HG03460 (cell line): Measurements from ENCODE around the gene CA5A.
"Not testable (repeated sequence)": the region's sequence is repeated elsewhere in the genome, so short reads cannot be mapped to it uniquely, and the experiment has no call there.

ENCODE experiments used
- ATAC-seq: cut with Tn5 transposase; IDR thresholded peaks from one replicate; pipeline ENCODE4 v1.9.1; 2021; ENCODE audit not compliant: unreplicated experiment

The CA5A gene

DNA sequence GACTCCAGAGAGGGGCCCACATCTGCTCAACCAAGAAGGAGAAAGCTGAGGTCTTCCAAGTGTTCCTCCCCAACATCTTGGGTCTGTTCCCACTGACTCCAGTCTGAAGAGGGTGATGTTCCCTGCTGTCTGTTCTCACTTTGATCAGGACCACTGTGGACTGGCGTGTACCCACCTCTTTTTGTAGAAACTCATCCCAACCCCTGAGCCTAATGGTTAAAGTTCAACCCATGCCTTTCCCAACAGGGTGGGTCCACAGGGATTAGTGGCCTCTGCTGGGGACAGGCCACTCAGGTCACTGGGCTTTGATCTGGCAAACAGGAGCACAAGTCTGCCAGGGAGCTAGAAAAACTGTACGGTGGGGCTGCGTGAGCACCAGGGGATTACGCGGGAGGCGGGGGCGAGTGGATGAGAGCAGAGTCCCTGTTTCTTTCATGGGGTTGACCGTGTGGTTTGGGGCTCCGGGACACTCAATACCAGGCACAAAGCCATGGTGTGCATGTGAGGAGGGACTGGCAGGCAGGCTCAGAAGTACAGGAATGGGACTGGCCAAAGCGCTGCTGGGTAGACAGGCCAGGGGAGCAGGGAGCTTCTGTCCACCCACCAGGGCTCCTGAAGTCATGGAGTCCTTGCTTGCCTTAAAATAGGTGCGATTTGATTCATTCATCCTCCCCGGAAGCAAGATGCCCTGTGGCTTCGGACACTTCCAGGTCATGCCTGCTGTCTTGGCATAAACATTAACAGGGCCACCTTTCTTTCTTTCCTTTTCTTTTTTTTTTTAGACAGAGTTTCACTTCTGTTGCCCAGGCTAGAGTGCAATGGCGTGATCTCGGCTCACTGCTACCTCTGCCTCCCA lies at the start of gene CA5A:
Gene CA5A (minus strand): TSS at position 155 of the 856 bp plus-strand sequence. CDS start 79 bp downstream, at position 76.
- ATAC-seq: no peak

DNA sequence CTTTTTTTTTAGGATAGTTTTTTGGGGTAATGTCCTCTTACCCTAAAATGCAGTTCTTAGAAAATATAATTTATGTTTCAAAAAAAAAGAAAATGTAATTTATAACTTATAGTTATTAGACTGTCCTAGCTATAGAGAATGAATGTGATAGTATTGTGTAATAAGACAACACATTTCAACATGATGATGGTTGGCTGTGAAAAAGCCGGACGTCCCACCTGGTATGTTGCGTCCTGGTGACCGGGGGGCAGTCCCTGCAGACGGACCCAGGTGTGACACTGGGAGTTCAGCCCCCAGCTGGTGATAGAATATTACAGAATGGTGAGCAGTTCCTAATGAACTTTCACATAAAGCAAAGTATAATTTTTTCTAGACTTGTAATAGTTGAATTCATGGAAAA lies 49.2 kb upstream of the CA5A start:
- not testable (repeated sequence) for ATAC-seq

DNA sequence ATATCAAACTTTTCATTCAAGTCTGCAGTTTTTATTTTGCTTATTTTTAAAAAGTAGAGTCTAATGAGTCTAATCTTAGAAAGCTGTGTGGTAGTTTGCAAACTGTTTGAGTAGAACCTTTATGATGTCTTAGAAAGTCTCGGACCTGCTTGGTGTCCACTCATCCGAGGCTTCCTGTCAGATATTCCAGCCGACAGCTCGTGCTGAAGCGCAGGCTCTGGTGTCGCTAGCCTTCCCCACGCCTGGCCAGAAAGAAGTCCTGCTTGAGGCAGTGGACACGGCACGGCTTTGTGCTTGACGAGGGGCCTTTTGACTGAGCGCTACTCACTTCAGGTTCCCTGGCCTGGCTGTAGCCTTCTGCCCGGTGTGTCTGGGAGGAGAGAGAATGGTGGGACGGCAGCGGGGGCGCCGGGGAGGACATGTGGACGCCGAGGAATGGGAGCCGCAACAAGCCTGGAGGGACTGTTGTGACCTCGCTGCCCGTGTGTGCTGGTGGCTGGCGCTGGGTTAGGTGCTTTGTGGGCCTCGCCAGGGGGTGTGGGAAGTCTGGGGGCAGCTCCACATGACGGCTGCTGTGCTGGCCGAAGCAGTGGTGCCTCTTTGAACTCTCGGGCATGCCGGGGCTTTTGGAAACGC lies 48.4 kb upstream of the CA5A start:
- no peak for ATAC-seq

DNA sequence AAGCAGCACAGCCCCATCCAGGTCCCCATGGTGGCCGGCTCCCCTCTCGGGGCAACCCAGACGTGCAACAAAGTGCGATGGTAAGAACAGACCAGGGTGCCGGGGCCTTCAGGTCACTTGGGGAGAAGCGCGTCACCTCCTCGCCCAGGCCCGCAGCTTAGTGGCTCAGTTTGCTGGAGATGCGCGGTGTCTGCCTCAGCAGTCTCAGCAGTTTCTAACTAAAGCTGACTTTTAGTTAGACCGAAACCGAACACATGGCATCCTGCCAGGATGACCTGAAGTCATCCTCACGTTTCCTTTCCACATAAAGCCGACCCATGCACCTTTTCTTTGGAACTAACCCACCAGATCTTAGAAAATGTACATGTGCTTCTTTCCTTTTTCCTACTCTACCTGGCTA lies 47.9 kb upstream of the CA5A start:
- not testable (repeated sequence) for ATAC-seq

DNA sequence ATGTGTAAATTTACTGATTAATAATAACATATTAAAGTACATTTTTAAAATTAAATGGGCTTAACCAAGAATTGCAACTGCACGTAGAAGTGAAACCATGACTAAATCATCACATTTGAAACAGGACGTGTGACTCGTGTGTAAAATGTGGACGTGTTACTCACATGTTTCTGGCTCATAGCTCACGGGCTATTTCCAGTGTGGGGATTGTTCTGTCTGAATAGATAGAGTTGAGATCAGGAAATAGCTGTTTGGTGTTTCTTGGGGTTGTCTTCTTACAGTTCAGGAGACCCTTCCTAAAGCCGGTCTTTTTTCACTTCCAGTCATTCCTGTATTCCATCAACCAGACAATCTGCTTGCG lies 47.4 kb upstream of the CA5A start:
- ATAC-seq: not testable (repeated sequence)

DNA sequence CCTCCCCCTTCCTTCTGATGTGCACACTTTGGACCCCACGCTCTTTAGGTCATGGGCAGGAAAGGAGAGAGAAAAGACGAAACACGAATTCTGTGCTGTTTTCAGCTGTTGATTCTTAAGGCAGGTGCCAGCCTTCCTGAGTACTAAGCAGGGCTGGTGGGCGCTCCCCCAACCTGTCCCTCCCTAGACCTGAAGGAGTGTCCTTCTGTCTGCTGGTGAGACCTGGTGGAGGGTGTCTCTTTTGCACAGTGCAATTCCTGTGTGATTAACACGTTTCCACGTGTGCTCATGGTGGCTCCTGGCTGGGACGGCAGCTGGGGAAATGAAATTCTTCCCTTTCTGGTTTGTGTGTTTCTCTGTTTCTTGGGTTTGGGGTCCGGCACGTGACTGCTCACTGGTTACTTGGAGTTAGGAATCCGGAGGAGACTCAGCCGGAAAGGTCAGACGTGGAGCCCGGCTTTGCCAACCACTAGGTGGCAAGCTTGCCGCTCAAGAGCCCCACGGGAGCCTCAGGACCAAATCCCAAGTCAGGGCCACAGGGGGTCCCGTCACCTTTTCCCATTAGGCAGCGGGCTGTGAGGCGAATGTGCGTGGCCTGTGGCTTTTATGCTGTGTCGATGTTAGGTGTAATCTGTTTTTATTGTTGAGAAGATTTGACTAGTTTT lies 46.9 kb upstream of the CA5A start:
- ATAC-seq: not testable (repeated sequence)

DNA sequence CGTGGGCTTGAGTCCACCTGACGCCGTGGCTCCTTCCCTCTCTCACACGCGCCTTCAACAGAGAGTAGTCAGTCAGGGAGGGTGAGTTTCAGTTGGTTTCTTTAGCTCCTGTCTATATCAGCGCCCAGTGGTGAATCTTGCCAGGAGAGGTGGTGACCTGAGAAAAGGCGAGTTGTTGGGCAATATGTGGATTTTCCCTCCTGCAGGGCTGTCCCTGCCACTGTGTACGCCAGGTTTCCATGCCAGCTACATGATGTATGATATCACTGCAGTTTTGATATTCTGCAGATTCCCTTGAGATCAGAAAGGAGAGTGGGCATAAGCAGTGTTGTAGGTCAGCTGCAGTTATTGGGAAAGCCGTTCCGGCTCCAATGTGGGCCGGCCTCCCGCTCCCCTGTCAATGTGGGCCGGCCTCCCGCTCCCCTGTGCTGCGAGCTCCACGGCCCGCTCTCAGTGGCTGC lies 46.3 kb upstream of the CA5A start:
- ATAC-seq: no peak

DNA sequence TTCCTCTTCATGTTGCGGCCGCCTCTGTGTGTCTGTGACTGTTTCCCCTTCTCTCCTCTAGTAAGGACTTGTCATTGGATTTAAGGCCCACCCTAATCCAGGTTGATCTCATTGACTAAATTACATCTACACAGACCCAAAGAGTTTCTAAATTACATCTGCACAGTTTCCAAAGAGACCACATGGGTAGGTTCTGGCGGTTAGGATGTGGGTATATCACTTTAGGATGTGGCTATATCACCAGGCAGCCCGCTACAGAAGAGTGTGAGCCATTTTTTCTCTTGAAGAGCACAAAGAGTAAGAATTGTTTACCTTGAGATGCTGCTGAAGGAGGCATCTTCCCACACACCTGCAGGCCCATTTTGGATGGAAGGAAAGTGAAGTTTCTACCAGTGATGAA lies 45.0 kb upstream of the CA5A start:
- ATAC-seq: not testable (repeated sequence)

DNA sequence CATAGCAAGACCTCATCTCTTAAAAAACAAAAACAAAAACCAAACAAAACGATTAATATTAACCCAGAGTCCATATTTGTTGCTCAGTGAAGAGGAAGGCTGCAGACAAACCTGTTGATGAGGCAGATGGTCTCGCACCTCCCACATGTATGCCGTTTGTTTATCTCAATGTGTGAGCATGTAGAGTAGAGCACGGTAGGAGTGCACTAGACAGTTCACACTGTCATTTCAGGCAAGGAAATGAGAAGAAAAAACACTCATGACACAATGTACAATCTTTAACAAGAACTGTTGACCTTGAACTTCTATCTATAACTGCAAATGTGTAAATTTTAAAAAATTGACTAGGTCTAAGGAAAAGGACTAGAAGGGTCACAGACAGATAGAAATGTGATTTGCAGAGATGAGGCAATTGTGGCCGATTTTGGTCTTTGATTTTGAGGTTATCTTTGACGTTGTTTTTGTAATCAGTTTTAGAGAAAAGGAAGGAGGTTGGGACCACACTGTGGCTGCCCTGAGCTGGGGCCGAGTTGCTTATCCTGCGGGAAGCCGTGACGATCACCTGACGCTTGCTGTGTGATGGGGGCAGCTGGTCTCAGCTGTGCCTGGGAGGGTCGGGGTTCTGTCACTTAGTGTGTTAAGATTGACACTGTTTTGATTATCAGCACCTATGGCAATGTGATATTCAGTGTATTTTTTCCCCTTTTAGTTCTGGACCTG lies 43.7 kb upstream of the CA5A start:
- not testable (repeated sequence) for ATAC-seq

DNA sequence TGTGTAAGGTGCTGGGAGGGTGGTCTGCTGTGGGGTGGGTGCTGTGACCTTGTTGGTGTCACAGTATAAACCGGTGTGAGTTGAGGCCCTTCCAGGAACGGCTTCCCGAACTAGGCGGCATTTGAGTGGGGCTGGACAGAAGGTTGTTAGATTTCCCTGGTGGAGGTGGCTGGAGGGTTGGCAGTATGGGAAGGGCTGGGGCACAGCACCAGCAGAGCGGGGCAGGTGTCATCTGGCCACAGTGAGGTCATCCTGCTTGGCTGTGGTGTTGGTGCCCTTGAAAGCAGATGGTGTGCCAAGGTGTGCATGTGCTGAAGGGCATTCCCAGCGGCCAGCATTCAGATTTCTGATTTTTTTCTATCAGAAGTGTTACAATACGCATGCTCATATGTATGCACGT lies 43.0 kb upstream of the CA5A start:
- no peak for ATAC-seq

DNA sequence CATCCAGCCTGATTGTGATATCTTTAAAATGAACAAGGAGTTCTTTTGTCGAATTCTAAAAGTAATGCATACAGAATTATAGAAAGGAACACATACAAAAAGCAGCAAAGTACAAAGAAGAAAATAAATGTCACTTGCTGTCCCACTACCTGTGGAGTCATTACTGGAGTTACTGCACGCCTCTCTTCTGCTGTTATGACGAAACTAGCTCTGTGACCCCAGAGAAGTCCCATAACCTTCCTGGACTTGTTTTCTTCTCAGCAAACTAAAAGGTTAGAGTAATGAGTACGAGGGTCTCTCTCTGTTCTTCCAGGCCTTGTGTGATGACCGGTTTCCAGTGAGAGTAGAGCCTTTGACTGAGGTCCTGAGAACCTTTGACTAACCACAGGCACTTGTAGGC lies 41.8 kb upstream of the CA5A start:
- no peak for ATAC-seq

DNA sequence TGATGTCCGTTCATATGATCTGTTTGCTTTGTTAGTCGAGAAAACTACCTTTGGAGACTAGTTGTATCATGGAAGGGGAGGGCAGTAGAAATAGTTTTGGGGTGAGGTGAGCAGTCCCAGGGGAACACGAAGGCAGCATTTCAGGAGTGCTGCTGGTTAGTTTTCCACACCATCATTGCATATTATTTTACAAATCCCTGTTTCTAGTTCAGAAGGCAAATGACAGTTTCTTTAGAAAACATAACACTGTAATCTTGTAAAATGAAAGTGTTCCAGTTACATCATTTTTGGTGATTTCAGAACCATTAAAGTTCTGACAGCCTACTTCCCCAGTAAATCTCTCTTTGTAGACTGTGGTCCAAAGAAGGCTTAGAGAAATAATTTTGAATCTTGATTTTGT lies 40.3 kb upstream of the CA5A start:
- ATAC-seq: no peak

DNA sequence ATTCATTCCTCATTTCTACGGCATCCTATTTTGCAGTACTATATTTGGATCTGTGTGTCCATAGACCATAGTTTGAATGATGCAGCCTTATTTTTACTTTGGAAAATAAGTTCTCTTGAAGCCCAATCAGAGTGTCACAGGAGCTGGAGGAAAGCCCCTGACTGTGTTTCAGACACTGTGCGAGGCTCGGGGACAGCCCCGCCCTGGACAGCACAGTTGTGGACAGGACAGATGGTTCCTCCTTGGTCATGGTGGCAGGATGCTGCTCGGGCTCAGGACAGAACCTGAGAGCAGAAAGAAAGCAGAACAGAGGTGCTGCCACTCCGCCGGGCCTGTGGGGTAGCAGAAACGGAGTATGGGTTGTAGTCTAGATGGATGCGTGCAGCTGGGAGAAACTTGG lies 37.8 kb upstream of the CA5A start:
- ATAC-seq: no peak

DNA sequence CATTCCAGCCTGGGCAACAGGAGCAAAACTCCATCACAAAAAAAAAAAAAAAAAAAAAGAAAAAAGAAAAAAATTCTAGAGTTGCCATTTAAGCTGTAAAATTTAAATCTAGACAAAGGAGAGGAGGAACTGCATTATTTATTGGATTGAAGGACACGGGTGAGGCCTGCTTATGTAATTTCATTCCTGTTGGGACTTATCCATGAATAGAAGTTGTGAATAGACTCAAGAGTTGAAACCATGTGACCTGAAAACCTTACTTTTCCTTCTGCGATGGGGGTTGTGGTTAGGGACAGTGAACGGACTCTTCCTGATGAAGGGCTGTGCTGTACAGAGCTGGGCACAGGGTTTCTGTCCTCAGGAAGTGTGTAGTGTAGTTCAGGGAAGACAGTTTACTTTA lies 37.4 kb upstream of the CA5A start:
- ATAC-seq: no peak

DNA sequence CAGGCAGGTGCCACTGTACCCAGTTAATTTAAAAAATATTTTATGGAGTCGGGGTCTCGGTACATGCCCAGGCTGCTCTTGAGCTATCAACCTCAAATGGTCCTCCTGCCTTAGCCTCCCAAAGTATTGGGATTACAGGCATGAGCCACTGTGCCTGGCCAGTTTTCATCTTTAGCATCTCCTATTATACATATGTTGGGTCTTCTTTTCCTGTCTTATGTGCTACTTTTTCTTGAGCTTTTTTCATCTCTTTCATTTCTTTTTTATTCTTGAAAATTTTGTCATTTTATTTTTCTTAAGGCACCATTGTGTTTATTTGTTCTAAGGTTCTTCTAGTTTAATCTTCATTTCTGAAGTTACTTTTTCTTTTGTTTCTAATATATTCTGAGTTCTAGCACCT lies 35.6 kb upstream of the CA5A start:
- ATAC-seq: no peak

DNA sequence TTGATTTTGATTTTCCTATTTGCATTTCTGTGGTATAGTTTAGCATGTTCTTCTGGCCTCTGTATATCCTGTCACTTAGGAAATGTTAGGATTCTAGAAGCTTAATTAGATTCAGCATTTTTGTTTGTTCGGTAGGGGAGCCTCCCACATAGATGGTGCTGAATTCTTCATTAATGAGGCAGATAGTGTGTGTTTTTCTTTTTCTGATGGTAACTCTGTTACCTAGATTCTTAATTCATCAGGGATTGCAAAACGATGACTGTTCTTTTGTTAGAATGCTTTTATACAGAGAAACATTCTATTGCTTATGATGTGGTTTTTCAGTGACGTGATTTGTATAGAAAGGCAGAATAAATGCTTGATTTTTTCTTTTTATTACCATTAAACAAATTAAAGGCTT lies 33.9 kb upstream of the CA5A start:
- no peak for ATAC-seq

DNA sequence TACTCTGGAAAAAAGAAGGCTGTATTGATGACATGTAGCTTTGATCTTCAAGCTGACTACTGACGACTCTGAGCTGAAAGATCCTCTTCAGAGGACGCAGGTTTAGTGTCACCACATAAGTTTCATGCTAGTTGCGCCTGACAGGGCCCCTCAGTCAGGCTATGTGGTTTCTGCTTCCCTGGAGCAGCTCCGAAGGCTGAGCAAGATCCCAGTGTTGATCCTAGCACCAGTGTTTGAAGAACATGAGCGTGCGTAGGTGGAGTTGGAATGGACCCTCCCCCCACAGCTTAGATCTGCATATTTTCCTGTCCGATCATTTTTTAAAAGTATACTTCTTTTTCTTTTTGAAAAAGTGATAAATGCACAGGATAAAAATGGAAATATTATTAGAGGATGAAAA lies 32.2 kb upstream of the CA5A start:
- ATAC-seq: no peak

DNA sequence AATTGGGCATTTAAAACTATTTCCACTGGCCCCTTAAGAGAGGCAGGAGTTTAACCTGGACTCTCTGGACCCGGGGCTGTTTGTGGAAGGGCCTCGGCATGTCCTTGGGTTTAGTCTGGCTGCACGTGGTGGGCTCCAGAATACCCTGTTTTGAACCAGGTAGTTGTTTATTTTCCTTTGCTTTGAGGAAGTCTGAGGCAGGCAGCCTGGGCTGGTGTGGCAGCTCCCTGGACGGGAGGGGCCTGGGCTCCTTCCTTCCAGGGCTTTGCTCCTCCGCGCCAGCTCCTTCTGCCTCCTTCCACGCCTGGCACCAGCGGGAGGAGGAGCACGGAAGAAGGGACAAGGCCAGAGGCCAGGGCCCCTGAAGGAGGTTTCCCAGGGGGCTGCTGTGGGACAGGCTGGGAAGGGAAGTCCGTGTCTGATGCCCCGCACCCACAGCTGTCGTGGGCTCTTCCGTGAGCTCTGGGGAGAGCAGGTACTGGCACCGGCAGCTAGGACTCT lies 30.4 kb upstream of the CA5A start:
- no peak for ATAC-seq

DNA sequence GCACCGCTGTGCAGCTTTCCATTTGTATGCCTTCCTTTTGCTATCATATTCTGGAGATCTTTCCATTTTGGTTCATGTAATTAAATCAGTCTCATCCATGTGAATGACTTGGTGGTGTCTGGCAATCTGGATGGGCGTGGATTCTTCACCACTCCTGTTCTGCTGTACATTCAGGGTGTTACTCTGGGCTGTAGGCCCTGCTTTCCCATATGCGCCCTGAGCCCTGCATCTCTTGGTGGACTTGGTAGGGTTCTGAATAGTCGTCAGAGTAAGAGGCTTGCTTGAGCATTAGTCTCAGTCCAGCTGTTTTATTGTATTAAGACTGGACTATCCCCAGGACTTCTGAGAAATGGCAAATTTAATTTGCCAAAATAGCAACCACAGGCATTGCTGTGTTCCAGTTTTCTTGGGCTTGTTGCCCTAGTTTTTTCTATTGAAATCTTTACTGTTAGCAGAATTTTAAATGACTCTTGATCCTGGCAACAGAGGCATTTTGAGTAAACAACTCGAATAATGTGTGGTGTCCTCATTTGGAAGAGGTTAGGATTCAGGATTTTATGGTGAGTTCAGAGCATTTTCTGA lies 29.8 kb upstream of the CA5A start:
- no peak for ATAC-seq

DNA sequence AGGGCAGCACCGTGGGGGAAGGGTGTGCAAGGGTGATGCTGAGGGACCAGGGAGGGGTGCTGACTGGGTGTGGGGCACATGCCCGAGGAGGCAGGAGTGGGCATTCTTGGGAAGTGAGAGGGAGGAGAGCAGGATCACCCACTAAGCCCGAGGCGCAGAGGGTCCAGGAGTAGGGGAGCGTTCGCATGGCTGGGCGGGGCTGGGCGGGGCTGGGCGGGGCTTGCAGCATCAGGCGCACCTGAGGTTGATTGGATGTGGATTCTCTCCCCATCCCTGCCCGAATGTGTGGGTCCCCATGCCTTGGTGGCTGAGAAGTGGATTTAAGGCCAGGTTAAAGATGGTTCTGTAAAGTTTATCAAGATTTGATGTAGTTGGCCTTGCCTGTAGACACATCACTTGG lies 29.1 kb upstream of the CA5A start:
- ATAC-seq: no peak
